SK-N-SH (cell line): ENCODE measurements around the gene P2RY6. TPM values are rescaled to one million over a fixed set of nuclear protein-coding genes. Genes with fewer than 3 reads are reported as not detected.
A peak's percentile ranks its signal among the peaks of the same experiment; 100 is the strongest.

ENCODE experiments used
- CTCF ChIA-PET: fragments of 300-600, 350-600 bp; formaldehyde crosslinking; extraction: SDS; loops from one replicate; lab custom pipeline; 2021; lab: Yijun Ruan, JAX
- POLR2A ChIA-PET: fragments of 350-600 bp; sonication (Branson Sonifier 250); formaldehyde crosslinking; extraction: SDS; loops from one replicate; lab custom pipeline; 2020; ENCODE audit warnings: antibody characterized with exemption, inconsistent platforms; lab: Yijun Ruan, JAX
- DNase-seq: peaks from one replicate; pipeline ENCODE4 v3.0.0; 2012
- H2AFZ ChIP-seq: fragments of 200-600 bp; sonication (generic); 2 replicates; pipeline ENCODE4 v1.8.1; 2016; ENCODE audit warnings: antibody characterized with exemption, mild to moderate bottlenecking, low read depth
- H3F3A ChIP-seq: fragments of 200-600 bp; sonication (generic); replicated peaks from 2 replicates; pipeline ENCODE3; 2016; ENCODE audit warnings: antibody characterized with exemption, mild to moderate bottlenecking; ENCODE audit not compliant: insufficient read depth
- H3K27ac ChIP-seq, 2 experiments: fragments of 200-500 bp in 1 of 2; fragments of 200-600 bp in 1 of 2; sonication (Bioruptor generic) in 1 of 2; sonication (generic), shearing (Covaris generic) in 1 of 2; 2 replicates each; pipeline versions ENCODE4 v1.5.1 to v1.6.1; 2014 to 2016; ENCODE audit warnings: low read depth in 2 of 2, inconsistent platforms in 1 of 2, low read length in 1 of 2, mild to moderate bottlenecking in 1 of 2, mixed read lengths in 1 of 2
- H3K27me3 ChIP-seq: fragments of 200-600 bp; sonication (generic), shearing (Covaris generic); 2 replicates; pipeline ENCODE4 v1.6.1; 2016; ENCODE audit warnings: mixed run types; ENCODE audit not compliant: insufficient read depth
- H3K36me3 ChIP-seq, 2 experiments: fragments of 200-500 bp in 1 of 2; fragments of 200-600 bp in 1 of 2; sonication (Bioruptor generic) in 1 of 2; sonication (generic) in 1 of 2; replicated peaks in 1 of 2; 2 replicates each; pipeline versions ENCODE3 to v1.5.1; 2014 to 2016; ENCODE audit warnings: low read length in 1 of 2, mild to moderate bottlenecking in 1 of 2; ENCODE audit not compliant: insufficient read depth in 2 of 2, control insufficient read depth in 1 of 2
- H3K4me1 ChIP-seq, 2 experiments: fragments of 200-500 bp in 1 of 2; fragments of 200-600 bp in 1 of 2; sonication (Bioruptor generic) in 1 of 2; sonication (generic), shearing (Covaris generic) in 1 of 2; 2 replicates each; pipeline versions ENCODE4 v1.5.1 to v1.6.1; 2014 to 2016; ENCODE audit warnings: low read depth in 1 of 2, low read length in 1 of 2, mixed run types in 1 of 2; ENCODE audit not compliant: insufficient read depth in 2 of 2, control insufficient read depth in 1 of 2
- H3K4me2 ChIP-seq: fragments of 200-600 bp; sonication (generic), shearing (Covaris generic); 2 replicates; pipeline ENCODE4 v1.6.1; 2017; ENCODE audit warnings: mixed run types
- H3K4me3 ChIP-seq, 2 experiments: fragments of 200-500 bp in 1 of 2; fragments of 200-600 bp in 1 of 2; sonication (Bioruptor generic) in 1 of 2; sonication (generic), shearing (Covaris generic) in 1 of 2; 2 replicates each; pipeline versions ENCODE4 v1.5.1 to v1.8.1; 2014 to 2016; ENCODE audit warnings: low read depth in 2 of 2, inconsistent platforms in 1 of 2, low read length in 1 of 2, mild to moderate bottlenecking in 1 of 2, mixed read lengths in 1 of 2, moderate library complexity in 1 of 2
- H3K79me2 ChIP-seq: fragments of 200-600 bp; sonication (generic); 2 replicates; pipeline ENCODE4 v1.8.1; 2017; ENCODE audit warnings: mild to moderate bottlenecking; ENCODE audit not compliant: insufficient read depth
- H3K9ac ChIP-seq: fragments of 200-600 bp; sonication (generic); 2 replicates; pipeline ENCODE4 v1.6.1; 2017; ENCODE audit warnings: mixed run types
- H3K9me2 ChIP-seq: fragments of 200-600 bp; sonication (generic); 2 replicates; pipeline ENCODE4 v1.6.1; 2017; ENCODE audit warnings: mixed run types
- H3K9me3 ChIP-seq: fragments of 200-600 bp; sonication (generic); 2 replicates; pipeline ENCODE4 v1.6.1; 2017; ENCODE audit warnings: mixed run types, mild to moderate bottlenecking, moderate library complexity
- H4K20me1 ChIP-seq: fragments of 200-600 bp; sonication (generic); 2 replicates; pipeline ENCODE4 v1.6.1; 2017; ENCODE audit warnings: mild to moderate bottlenecking, mixed run types; ENCODE audit not compliant: insufficient read depth
- CHD2 ChIP-seq: fragments of 150-350 bp; IDR thresholded peaks from 2 replicates; pipeline ENCODE4 v1.6.1; 2018; ENCODE audit warnings: low read length; ENCODE audit not compliant: partially characterized antibody
- EP300 ChIP-seq, 2 experiments: IDR thresholded peaks; 2 replicates each; pipeline versions ENCODE4 v1.4.0 to v1.6.1; 2012; ENCODE audit warnings: borderline replicate concordance in 1 of 2, low read depth in 1 of 2, low read length in 1 of 2
- FOXM1 ChIP-seq: IDR thresholded peaks from 2 replicates; pipeline ENCODE4 v1.4.0; 2012; ENCODE audit warnings: low read depth, mild to moderate bottlenecking
- GATA2 ChIP-seq: sonication (generic); formaldehyde crosslinking; IDR thresholded peaks from 2 replicates; pipeline ENCODE4 v1.5.0; 2020; ENCODE audit warnings: mild to moderate bottlenecking, missing genetic modification reagents
- JUND ChIP-seq: IDR thresholded peaks from 2 replicates; pipeline ENCODE4 v1.4.0; 2012
- MXI1 ChIP-seq: IDR thresholded peaks from 2 replicates; pipeline ENCODE4 v1.6.1; 2012; ENCODE audit warnings: mild to moderate bottlenecking, low read depth, low read length, improper control_type of control experiment
- POLR2AphosphoS5 ChIP-seq: IDR thresholded peaks from 2 replicates; pipeline ENCODE4 v1.6.1; 2012; ENCODE audit warnings: low read depth, low read length
- RAD21 ChIP-seq: IDR thresholded peaks from 2 replicates; pipeline ENCODE4 v1.6.1; 2012; ENCODE audit warnings: mild to moderate bottlenecking, low read length
- RCOR1 ChIP-seq: fragments of 150-350 bp; IDR thresholded peaks from 2 replicates; pipeline ENCODE4 v1.6.1; 2017; ENCODE audit warnings: antibody characterized with exemption, low read length
- RFX5 ChIP-seq: IDR thresholded peaks from 2 replicates; pipeline ENCODE4 v1.6.1; 2012; ENCODE audit warnings: mild to moderate bottlenecking, improper control_type of control experiment, low read length
- RXRA ChIP-seq: IDR thresholded peaks from 2 replicates; pipeline ENCODE4 v1.4.0; 2012; ENCODE audit warnings: low read depth, mild to moderate bottlenecking, borderline replicate concordance
- TAF1 ChIP-seq: IDR thresholded peaks from 2 replicates; pipeline ENCODE4 v1.6.1; 2012; ENCODE audit warnings: low read depth, mild to moderate bottlenecking, low read length, moderate library complexity, borderline replicate concordance
- TCF12 ChIP-seq: IDR thresholded peaks from 2 replicates; pipeline ENCODE4 v1.4.0; 2012
- YY1 ChIP-seq: IDR thresholded peaks from 2 replicates; pipeline ENCODE4 v1.4.0; 2012; ENCODE audit warnings: low read depth, mild to moderate bottlenecking
- WGBS: methylation state at CpG from one replicate; pipeline ENCODE4 v1.1.6; 2017; ENCODE audit warnings: low lambda C conversion rate; 5-methylcytosine and 5-hydroxymethylcytosine counted together
- polyA plus RNA-seq, 3 experiments: library from polyadenylated mRNA; depleted of rRNA; stranded (reverse); fragments of >200 nt; gene quantifications; 2 replicates each; pipeline ENCODE4 v1.2.3, GENCODE V29; 2012
- TF ChIP-seq, protein P1 (sequence below): IDR thresholded peaks from 2 replicates; pipeline ENCODE4 v1.4.0; 2012; ENCODE audit warnings: low read depth, borderline replicate concordance
- TF ChIP-seq, protein P2 (sequence below): IDR thresholded peaks from 2 replicates; pipeline ENCODE4 v1.4.0; 2012; ENCODE audit warnings: low read depth, borderline replicate concordance
- TF ChIP-seq, protein P3 (sequence below): fragments of 200-600 bp; sonication (generic); IDR thresholded peaks from 2 replicates; pipeline ENCODE4 v1.6.1; 2017; ENCODE audit warnings: antibody characterized with exemption, mild to moderate bottlenecking, moderate library complexity
- TF ChIP-seq, protein P4 (sequence below): IDR thresholded peaks from 2 replicates; pipeline ENCODE4 v1.4.0; 2012; ENCODE audit warnings: low read depth

Gene P2RY6
- polyA plus RNA-seq, 1 of the 3 experiments (the other 2 are of a cell fraction) = 0.15 TPM

DNA sequence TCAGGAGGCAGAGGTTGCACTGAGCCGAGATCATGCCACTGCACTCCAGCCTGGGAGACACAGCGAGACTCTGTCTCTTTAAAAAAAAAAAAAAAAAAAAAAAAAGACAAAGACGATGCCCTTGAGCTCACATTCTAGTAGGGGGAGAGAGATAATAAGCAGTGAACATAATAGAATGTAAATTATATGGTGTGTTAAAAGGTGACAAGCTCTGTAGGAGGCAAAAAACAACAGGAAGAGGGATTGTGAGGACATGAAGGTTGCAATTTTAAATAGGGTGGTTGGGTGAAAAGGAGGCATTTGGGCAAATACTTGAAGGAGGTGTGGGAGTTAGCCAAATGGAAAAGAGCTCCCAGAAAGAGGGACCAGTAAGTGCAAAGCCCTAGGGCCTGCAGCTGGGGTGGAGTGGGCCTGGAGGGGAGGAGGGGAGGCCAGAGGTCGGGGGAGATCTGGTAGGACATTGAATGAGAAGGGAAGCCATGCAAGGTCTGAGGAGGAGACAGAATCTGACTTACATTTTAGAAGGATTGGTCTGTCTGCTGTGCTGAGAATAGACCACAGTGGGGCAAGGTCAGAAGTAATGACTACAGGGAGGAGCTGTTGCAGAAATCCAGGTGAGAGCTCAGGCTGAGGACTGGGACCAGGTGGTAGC is 27.4 kb upstream of the P2RY6 start (continued):
- TF ChIP-seq, protein P1, sequence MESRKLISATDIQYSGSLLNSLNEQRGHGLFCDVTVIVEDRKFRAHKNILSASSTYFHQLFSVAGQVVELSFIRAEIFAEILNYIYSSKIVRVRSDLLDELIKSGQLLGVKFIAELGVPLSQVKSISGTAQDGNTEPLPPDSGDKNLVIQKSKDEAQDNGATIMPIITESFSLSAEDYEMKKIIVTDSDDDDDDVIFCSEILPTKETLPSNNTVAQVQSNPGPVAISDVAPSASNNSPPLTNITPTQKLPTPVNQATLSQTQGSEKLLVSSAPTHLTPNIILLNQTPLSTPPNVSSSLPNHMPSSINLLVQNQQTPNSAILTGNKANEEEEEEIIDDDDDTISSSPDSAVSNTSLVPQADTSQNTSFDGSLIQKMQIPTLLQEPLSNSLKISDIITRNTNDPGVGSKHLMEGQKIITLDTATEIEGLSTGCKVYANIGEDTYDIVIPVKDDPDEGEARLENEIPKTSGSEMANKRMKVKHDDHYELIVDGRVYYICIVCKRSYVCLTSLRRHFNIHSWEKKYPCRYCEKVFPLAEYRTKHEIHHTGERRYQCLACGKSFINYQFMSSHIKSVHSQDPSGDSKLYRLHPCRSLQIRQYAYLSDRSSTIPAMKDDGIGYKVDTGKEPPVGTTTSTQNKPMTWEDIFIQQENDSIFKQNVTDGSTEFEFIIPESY = no peak
- no peak for TF ChIP-seq POLR2AphosphoS5
- TF ChIP-seq CHD2 = no peak
- no peak for TF ChIP-seq JUND
- TF ChIP-seq, protein P2, sequence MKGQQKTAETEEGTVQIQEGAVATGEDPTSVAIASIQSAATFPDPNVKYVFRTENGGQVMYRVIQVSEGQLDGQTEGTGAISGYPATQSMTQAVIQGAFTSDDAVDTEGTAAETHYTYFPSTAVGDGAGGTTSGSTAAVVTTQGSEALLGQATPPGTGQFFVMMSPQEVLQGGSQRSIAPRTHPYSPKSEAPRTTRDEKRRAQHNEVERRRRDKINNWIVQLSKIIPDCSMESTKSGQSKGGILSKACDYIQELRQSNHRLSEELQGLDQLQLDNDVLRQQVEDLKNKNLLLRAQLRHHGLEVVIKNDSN = no peak
- no peak for TF ChIP-seq FOXM1
- TF ChIP-seq RFX5 = no peak
- no peak for TF ChIP-seq TCF12
- TF ChIP-seq YY1 = no peak
- TF ChIP-seq, protein P3, sequence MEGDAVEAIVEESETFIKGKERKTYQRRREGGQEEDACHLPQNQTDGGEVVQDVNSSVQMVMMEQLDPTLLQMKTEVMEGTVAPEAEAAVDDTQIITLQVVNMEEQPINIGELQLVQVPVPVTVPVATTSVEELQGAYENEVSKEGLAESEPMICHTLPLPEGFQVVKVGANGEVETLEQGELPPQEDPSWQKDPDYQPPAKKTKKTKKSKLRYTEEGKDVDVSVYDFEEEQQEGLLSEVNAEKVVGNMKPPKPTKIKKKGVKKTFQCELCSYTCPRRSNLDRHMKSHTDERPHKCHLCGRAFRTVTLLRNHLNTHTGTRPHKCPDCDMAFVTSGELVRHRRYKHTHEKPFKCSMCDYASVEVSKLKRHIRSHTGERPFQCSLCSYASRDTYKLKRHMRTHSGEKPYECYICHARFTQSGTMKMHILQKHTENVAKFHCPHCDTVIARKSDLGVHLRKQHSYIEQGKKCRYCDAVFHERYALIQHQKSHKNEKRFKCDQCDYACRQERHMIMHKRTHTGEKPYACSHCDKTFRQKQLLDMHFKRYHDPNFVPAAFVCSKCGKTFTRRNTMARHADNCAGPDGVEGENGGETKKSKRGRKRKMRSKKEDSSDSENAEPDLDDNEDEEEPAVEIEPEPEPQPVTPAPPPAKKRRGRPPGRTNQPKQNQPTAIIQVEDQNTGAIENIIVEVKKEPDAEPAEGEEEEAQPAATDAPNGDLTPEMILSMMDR = no peak
- TF ChIP-seq RCOR1 = no peak
- TF ChIP-seq EP300 (IDR thresholded peaks at IDR 0.05; ENCODE audit: borderline replicate concordance in 1 of 2, low read depth in 1 of 2, low read length in 1 of 2) = no peak
- TF ChIP-seq TAF1 = no peak
- TF ChIP-seq, all 33 proteins: peak for 0

DNA sequence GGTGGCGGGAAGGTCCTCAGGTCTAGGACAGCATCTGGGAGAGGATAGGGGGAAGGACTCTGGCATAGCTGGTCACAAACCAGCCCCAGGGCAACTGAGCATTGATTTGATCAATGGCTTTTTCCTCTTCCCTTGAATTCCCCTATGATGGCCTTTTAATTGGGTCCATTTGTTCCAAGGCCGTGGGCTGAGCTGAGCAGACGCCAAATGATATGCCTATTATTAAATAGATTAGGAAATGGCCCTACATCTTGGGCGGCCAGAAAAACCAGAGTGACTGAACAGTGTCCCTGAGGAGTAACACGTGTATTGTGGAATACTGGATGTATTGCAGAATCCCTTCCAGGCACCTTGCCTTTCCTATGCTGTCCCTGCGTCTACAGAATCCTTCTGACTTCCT is 26.7 kb upstream of the P2RY6 start:
- TF ChIP-seq RAD21 (peak; percentile 17; the same call in 1 of the 2 replicates), GATA2 (peak; percentile 61), RXRA (no peak), RCOR1 (peak; percentile 97), EP300 (IDR thresholded peaks at IDR 0.05; ENCODE audit: borderline replicate concordance in 1 of 2, low read depth in 1 of 2, low read length in 1 of 2) (peak in 1 of 2 experiments; percentile 91; a peak in 2 of 4 replicates), RFX5 (no peak), CHD2 (peak; percentile 67), MXI1 (peak; percentile 92)
- TF ChIP-seq, protein P4, sequence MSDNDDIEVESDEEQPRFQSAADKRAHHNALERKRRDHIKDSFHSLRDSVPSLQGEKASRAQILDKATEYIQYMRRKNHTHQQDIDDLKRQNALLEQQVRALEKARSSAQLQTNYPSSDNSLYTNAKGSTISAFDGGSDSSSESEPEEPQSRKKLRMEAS = no peak
- TF ChIP-seq, protein P2 = no peak
- TF ChIP-seq, protein P1 = no peak
- TF ChIP-seq, all 33 proteins: peak for 6
- H3K9me3 ChIP-seq = no peaks in the 10 kb centered on the region
- no peak overlapping the region for H3K4me2 ChIP-seq
- no peak overlapping the region for H2AFZ ChIP-seq
- ChIA-PET CTCF (interaction anchor here (0.7 to 11.6 kb wide), 14 partner anchors 12 to 520 kb away, joined by 3 to 283 read pairs (median 6); partner anchors contain the start of gene P2RY6), POLR2A (interaction anchor here (1.2 kb wide), 3 partner anchors 25 to 44 kb away, joined by 3 to 8 read pairs (median 6); no protein-coding TSS in a partner anchor)
- peak; percentile 63 for DNase-seq
- no peaks in the 10 kb centered on the region for H3K9me2 ChIP-seq
- no peaks in the 10 kb centered on the region for H3K79me2 ChIP-seq
- no peaks in the 10 kb centered on the region for H3K27me3 ChIP-seq
- peaks cover 0 to 25% of the 10 kb centered on the region in 2 experiments; a peak in 2 of 4 replicates for H3K4me1 ChIP-seq
- H3K9ac ChIP-seq = no peak overlapping the region
- no peaks in the 10 kb centered on the region for H3F3A ChIP-seq
- no peak overlapping the region for H3K4me3 ChIP-seq
- WGBS = 52% methylated on average over 6 of the region's 6 CpGs
- peak overlapping the region in 1 of 2 experiments; percentile 85; a peak in 2 of 4 replicates for H3K27ac ChIP-seq
- no peaks in the 10 kb centered on the region for H3K36me3 ChIP-seq
- H4K20me1 ChIP-seq = no peaks in the 10 kb centered on the region
